Nephron progenitor cell (in vitro differentiated cells): ENCODE results near the gene GPR152.
A peak's percentile ranks its signal among the peaks of the same experiment; 100 is the strongest.

Experiments used
- DNase-seq: peaks from one replicate; pipeline ENCODE4 v3.0.0; 2021
- H3K27ac Mint-ChIP-seq: 2 replicates; pipeline ENCODE4 v1.8.0; 2021; ENCODE audit warnings: mild to moderate bottlenecking, moderate library complexity, mixed read lengths
- H3K27me3 Mint-ChIP-seq: 2 replicates; pipeline ENCODE4 v1.8.0; 2021; ENCODE audit warnings: mild to moderate bottlenecking, low read depth, mixed read lengths; ENCODE audit not compliant: poor library complexity
- H3K36me3 Mint-ChIP-seq: 2 replicates; pipeline ENCODE4 v1.8.0; 2021; ENCODE audit warnings: low read depth, mixed read lengths
- H3K4me1 Mint-ChIP-seq: 2 replicates; pipeline ENCODE4 v1.8.0; 2021; ENCODE audit warnings: mixed read lengths
- H3K4me3 Mint-ChIP-seq: 2 replicates; pipeline ENCODE4 v1.8.0; 2021; ENCODE audit warnings: mild to moderate bottlenecking, moderate library complexity, mixed read lengths
- H3K9me3 Mint-ChIP-seq: 2 replicates; pipeline ENCODE4 v1.8.0; 2021; ENCODE audit warnings: mild to moderate bottlenecking, moderate library complexity, mixed read lengths
- TF ChIP-seq, protein P1 (sequence below): fragments of 200-600 bp; sonication (generic); IDR thresholded peaks from 2 replicates; pipeline ENCODE4 v1.5.0; 2021; ENCODE audit warnings: antibody characterized with exemption

Gene GPR152, protein sequence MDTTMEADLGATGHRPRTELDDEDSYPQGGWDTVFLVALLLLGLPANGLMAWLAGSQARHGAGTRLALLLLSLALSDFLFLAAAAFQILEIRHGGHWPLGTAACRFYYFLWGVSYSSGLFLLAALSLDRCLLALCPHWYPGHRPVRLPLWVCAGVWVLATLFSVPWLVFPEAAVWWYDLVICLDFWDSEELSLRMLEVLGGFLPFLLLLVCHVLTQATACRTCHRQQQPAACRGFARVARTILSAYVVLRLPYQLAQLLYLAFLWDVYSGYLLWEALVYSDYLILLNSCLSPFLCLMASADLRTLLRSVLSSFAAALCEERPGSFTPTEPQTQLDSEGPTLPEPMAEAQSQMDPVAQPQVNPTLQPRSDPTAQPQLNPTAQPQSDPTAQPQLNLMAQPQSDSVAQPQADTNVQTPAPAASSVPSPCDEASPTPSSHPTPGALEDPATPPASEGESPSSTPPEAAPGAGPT

DNA sequence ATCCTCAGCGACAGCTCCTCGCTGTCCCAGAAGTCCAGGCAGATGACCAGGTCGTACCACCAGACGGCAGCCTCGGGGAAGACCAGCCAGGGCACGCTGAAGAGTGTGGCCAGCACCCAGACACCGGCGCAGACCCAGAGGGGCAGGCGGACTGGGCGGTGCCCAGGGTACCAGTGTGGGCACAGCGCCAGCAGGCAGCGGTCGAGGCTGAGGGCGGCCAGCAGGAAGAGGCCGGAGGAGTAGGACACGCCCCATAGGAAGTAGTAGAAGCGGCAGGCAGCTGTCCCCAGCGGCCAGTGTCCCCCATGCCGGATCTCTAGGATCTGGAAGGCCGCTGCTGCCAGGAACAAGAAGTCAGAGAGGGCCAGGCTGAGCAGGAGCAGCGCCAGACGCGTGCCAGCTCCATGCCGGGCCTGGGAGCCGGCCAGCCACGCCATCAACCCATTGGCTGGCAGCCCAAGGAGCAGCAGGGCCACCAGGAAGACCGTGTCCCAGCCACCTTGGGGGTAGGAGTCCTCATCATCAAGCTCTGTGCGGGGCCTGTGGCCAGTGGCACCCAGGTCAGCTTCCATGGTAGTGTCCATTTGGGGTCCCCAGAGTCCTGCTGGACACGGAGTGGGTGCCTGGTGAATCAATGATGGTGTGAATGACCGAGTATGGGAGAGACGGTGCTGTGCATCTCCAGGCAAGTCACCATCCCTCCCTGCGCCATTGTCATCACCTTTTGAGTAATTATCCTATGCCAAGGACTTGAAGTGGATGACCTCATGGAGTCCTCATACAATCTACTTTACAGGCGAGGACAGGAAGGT is at the start of gene GPR152:
TSS of gene GPR152 (minus strand) at position 589 of the 812 bp plus-strand sequence. CDS start at position 584, 5 bp downstream.
- no peaks in the 10 kb centered on the region for H3K36me3 Mint-ChIP-seq
- H3K4me1 Mint-ChIP-seq = peaks cover 42% of the 10 kb centered on the region
- H3K4me3 Mint-ChIP-seq = no peak within 1 kb of the TSS
- TF ChIP-seq, protein P1, sequence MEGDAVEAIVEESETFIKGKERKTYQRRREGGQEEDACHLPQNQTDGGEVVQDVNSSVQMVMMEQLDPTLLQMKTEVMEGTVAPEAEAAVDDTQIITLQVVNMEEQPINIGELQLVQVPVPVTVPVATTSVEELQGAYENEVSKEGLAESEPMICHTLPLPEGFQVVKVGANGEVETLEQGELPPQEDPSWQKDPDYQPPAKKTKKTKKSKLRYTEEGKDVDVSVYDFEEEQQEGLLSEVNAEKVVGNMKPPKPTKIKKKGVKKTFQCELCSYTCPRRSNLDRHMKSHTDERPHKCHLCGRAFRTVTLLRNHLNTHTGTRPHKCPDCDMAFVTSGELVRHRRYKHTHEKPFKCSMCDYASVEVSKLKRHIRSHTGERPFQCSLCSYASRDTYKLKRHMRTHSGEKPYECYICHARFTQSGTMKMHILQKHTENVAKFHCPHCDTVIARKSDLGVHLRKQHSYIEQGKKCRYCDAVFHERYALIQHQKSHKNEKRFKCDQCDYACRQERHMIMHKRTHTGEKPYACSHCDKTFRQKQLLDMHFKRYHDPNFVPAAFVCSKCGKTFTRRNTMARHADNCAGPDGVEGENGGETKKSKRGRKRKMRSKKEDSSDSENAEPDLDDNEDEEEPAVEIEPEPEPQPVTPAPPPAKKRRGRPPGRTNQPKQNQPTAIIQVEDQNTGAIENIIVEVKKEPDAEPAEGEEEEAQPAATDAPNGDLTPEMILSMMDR = no peak
- H3K9me3 Mint-ChIP-seq = no peaks in the 10 kb centered on the region
- H3K27ac Mint-ChIP-seq = peak within 1 kb of the TSS; percentile 66
- DNase-seq = no peak
- no peaks in the 10 kb centered on the region for H3K27me3 Mint-ChIP-seq

DNA sequence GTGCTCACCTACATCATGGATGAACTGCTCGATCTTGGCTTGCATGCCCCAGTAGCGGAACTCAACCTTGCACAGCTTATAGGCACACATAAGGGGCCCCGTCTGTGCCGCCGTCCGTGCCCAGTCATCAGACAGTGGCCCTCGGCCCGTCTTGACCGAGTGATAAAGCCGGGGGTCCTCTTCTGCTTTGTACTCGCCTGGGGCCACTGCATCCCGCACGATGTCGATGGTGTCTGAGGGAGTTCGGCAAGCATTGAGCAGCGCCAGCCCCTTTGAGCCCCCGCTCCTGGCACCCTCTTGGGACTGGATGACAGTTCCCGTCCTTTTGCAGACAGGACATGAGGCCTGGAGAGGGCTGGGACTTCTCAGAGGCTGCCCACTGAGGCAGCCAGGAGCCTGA is 49.3 kb upstream of the GPR152 start:
- peaks cover 40% of the 10 kb centered on the region for H3K4me1 Mint-ChIP-seq
- TF ChIP-seq, protein P1 = no peak
- H3K9me3 Mint-ChIP-seq = no peaks in the 10 kb centered on the region
- no peak overlapping the region for H3K4me3 Mint-ChIP-seq
- H3K27me3 Mint-ChIP-seq = peaks cover 3% of the 10 kb centered on the region
- no peak for DNase-seq
- H3K27ac Mint-ChIP-seq = no peak overlapping the region
- peaks cover 16% of the 10 kb centered on the region for H3K36me3 Mint-ChIP-seq

DNA sequence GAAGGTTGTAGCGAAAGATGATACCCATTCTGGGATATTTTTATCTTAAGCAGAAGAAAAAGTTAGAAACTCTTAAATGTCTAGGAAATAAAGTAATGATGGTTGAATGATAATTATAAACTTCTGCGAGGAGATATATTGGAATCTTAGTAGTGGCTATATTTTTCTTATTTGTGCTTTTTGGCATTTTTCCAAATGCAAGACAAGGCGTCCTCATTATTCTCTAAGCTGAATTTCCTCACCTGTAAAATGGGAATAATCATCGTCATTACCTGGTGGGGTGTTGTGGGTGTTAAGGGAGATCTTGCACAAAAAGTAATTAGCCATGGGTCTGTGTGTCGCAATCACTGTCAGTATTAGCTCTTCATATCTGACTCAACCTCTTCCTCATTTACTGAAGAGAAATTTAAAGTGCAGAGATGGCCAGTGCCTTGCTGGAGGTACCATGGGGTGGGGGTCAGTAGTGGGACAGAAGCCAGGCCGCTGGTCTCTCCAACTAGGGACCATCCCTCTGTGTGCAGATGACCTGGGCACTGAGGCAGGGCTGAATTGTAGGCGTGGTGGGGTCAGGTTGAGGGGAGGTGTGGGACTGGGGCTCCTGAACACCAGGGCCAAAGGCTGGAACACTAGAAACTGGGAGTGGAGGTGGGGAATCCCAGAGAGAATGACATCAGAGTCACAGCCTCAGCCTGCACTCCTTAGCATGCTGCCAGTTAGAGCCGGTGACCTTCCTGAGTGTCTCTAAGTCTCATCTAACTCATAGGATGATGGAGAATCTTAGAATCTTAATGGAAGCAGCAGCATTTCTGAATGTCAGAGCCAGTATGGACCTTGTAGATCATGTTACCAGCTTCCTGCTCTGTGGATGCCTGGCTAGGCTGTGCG is 48.5 kb upstream of the GPR152 start:
- H3K27me3 Mint-ChIP-seq = peaks cover 3% of the 10 kb centered on the region
- peaks cover 32% of the 10 kb centered on the region for H3K4me1 Mint-ChIP-seq
- H3K27ac Mint-ChIP-seq = no peak overlapping the region
- no peak for DNase-seq
- no peak overlapping the region for H3K4me3 Mint-ChIP-seq
- H3K36me3 Mint-ChIP-seq = peaks cover 16% of the 10 kb centered on the region
- TF ChIP-seq, protein P1 = no peak
- no peaks in the 10 kb centered on the region for H3K9me3 Mint-ChIP-seq

DNA sequence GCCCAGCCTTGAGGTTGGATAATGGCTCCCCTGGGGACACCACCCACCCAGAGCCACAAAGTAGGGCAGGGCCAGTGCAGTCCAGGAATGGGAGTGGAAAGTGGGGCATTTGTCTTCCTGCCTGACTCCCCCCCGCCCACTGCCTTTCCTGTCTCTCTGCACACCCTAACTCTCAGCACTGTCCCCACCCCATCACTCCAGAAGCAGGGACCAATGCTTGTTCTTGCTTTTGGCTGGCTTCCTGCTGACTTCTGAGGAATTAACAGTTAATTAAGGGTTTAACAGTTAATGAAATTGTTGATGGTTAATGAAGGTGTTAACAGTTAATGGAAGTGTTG is 47.9 kb upstream of the GPR152 start:
- Mint-ChIP-seq H3K27me3 (peaks cover 3% of the 10 kb centered on the region), H3K9me3 (no peaks in the 10 kb centered on the region), H3K36me3 (peaks cover 16% of the 10 kb centered on the region), H3K4me3 (no peak overlapping the region), H3K4me1 (peaks cover 28% of the 10 kb centered on the region), H3K27ac (no peak overlapping the region)
- TF ChIP-seq, protein P1 = no peak
- no peak for DNase-seq

DNA sequence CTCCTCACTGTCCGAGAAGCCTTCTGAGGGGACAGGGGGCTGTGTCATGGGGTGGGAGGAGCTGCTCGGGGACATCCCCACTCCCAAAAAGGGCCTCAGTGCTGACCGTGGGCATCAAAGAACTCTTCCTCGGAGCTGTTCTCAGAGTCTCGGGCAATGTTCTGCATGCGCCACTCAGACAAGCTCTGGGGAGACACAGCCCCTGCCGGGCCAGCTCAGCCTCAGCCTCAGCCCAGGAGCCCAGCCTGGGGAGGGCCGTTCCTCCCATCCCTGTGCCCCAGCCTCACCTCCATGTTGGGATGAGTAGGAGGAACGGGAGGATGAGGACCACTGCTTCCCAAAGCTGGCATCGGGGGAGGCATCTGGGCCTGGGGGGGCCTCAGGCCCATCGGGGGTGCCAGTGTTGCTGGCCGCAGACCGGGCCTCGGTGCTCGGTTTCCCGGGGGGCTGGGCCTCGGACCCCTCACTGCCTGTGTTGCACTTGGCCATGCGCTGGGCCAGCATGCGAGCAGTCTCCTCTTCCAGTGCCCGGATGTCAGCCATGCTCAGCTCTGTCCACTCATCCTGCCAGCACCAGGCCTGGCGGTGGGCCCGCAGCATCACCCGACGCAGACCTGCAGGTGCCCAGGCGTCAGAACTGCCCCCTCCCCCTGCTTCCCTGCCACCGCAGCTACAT is 47.4 kb upstream of the GPR152 start:
- TF ChIP-seq, protein P1 = no peak
- Mint-ChIP-seq H3K27me3 (peaks cover 3% of the 10 kb centered on the region), H3K36me3 (peaks cover 16% of the 10 kb centered on the region), H3K9me3 (no peaks in the 10 kb centered on the region), H3K4me1 (peaks cover 26% of the 10 kb centered on the region), H3K27ac (no peak overlapping the region), H3K4me3 (no peak overlapping the region)
- DNase-seq = no peak
